ENCODE results near the gene SHC1.

The SHC1 gene

GRCh38 chr1:155000726-155001424, 30.3 kb upstream of the SHC1 start (continued):
- TF ChIP-seq ZNF266 (tag by site-specific recombination; IDR thresholded peaks at IDR 0.05; ENCODE audit: low read depth) (no peak), ZNF341 (tag by site-specific recombination; IDR thresholded peaks at IDR 0.05; ENCODE audit: low read depth) (peak; percentile 87), ZNF658 (tag by site-specific recombination; IDR thresholded peaks at IDR 0.05) (no peak), ZFP37 (tag by site-specific recombination; IDR thresholded peaks at IDR 0.05) (peak; percentile 99), ZNF580 (tag by site-specific recombination; IDR thresholded peaks at IDR 0.05) (peak; percentile 91), ZNF19 (tag by site-specific recombination; IDR thresholded peaks at IDR 0.05; ENCODE audit: low read depth) (no peak), REPIN1 (tag by site-specific recombination; IDR thresholded peaks at IDR 0.05; ENCODE audit: low read depth) (0 out of 2 replicates have a peak, but pooled peaks have one; percentile 70), ZNF24 (tag by site-specific recombination; IDR thresholded peaks at IDR 0.05) (peak; percentile 97), ZNF777 (tag by site-specific recombination; IDR thresholded peaks at IDR 0.05; ENCODE audit: borderline replicate concordance) (no peak), ZNF610 (tag by site-specific recombination; IDR thresholded peaks at IDR 0.05; ENCODE audit: borderline replicate concordance) (peak; percentile 85), YY1 (tag by site-specific recombination; IDR thresholded peaks at IDR 0.05) (peak; percentile 73; the same call in 1 of the 2 replicates), ZNF513 (tag by site-specific recombination; IDR thresholded peaks at IDR 0.05) (0 out of 2 replicates have a peak, but pooled peaks have one; percentile 27), ZNF585B (tag by site-specific recombination; IDR thresholded peaks at IDR 0.05) (no peak), ZNF596 (tag by site-specific recombination; IDR thresholded peaks at IDR 0.05) (no peak), ZNF837 (tag by site-specific recombination; IDR thresholded peaks at IDR 0.05) (no peak), SCRT1 (tag by site-specific recombination; IDR thresholded peaks at IDR 0.05; ENCODE audit: borderline replicate concordance) (peak; percentile 100), ZNF645 (tag by site-specific recombination; IDR thresholded peaks at IDR 0.05) (no peak), ZNF221 (tag by site-specific recombination; IDR thresholded peaks at IDR 0.05; ENCODE audit: borderline replicate concordance) (no peak), ZNF521 (tag by site-specific recombination; IDR thresholded peaks at IDR 0.05) (no peak), ZNF423 (tag by site-specific recombination; IDR thresholded peaks at IDR 0.05) (peak; percentile 67), IKZF3 (tag by site-specific recombination; IDR thresholded peaks at IDR 0.05) (peak; percentile 62), ZNF138 (tag by site-specific recombination; IDR thresholded peaks at IDR 0.05; ENCODE audit: borderline replicate concordance) (no peak), ZNF248 (tag by site-specific recombination; IDR thresholded peaks at IDR 0.05) (no peak), BCL11B (tag by site-specific recombination; IDR thresholded peaks at IDR 0.05; ENCODE audit: low read depth) (peak; percentile 96), ZNF23 (tag by site-specific recombination; IDR thresholded peaks at IDR 0.05; ENCODE audit: borderline replicate concordance) (no peak), ZSCAN4 (tag by site-specific recombination; IDR thresholded peaks at IDR 0.05) (peak; percentile 70; the same call in 1 of the 2 replicates), ZNF555 (tag by site-specific recombination; conservative IDR thresholded peaks at IDR 0.05) (no peak), ZNF660 (tag by site-specific recombination; IDR thresholded peaks at IDR 0.05) (peak; percentile 93), ZSCAN16 (tag by site-specific recombination; IDR thresholded peaks at IDR 0.05) (no peak), SALL2 (tag by site-specific recombination; IDR thresholded peaks at IDR 0.05; ENCODE audit: borderline replicate concordance) (no peak), GFI1B (tag by site-specific recombination; IDR thresholded peaks at IDR 0.05) (peak; percentile 45; the same call in 1 of the 2 replicates), PRDM1 (tag by site-specific recombination; IDR thresholded peaks at IDR 0.05) (peak; percentile 57), ZBTB20 (tag by site-specific recombination; IDR thresholded peaks at IDR 0.05) (peak; percentile 92)
- TF ChIP-seq, protein P1, sequence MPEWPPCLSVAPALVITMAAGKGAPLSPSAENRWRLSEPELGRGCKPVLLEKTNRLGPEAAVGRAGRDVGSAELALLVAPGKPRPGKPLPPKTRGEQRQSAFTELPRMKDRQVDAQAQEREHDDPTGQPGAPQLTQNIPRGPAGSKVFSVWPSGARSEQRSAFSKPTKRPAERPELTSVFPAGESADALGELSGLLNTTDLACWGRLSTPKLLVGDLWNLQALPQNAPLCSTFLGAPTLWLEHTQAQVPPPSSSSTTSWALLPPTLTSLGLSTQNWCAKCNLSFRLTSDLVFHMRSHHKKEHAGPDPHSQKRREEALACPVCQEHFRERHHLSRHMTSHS (tag by site-specific recombination; IDR thresholded peaks at IDR 0.05): 0 out of 2 replicates have a peak, but pooled peaks have one; percentile 21
- TF ChIP-seq, protein P2, sequence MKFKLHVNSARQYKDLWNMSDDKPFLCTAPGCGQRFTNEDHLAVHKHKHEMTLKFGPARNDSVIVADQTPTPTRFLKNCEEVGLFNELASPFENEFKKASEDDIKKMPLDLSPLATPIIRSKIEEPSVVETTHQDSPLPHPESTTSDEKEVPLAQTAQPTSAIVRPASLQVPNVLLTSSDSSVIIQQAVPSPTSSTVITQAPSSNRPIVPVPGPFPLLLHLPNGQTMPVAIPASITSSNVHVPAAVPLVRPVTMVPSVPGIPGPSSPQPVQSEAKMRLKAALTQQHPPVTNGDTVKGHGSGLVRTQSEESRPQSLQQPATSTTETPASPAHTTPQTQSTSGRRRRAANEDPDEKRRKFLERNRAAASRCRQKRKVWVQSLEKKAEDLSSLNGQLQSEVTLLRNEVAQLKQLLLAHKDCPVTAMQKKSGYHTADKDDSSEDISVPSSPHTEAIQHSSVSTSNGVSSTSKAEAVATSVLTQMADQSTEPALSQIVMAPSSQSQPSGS (tag by site-specific recombination; IDR thresholded peaks at IDR 0.05; ENCODE audit: low read depth): peak; percentile 31; the same call in 1 of the 2 replicates

Data from HEK293 (cell line).